Osteoblast (primary cell): ENCODE measurements around the gene TBC1D2B. TPM values are rescaled to one million over a fixed set of nuclear protein-coding genes. Genes with fewer than 3 reads are reported as not detected.

Source experiments
- DNase-seq: peaks from one replicate; pipeline ENCODE4 v3.0.0; 2011; ENCODE audit warnings: low spot score, mixed read lengths; ENCODE audit not compliant: insufficient read length; ENCODE audit errors: missing footprints
- H2AFZ ChIP-seq: 2 replicates; pipeline ENCODE4 v1.6.0; 2011; ENCODE audit warnings: mild to moderate bottlenecking, low read length
- H3K27ac ChIP-seq: 2 replicates; pipeline ENCODE4 v1.5.1; 2011; ENCODE audit warnings: mild to moderate bottlenecking, low read depth, low read length, moderate library complexity
- H3K27me3 ChIP-seq: 2 replicates; pipeline ENCODE4 v1.6.0; 2012; ENCODE audit warnings: mild to moderate bottlenecking, control low read depth, inconsistent platforms, low read length, moderate library complexity; ENCODE audit not compliant: insufficient read depth
- H3K36me3 ChIP-seq: 2 replicates; pipeline ENCODE4 v1.5.1; 2011; ENCODE audit warnings: mild to moderate bottlenecking, low read length, control low read depth, moderate library complexity; ENCODE audit not compliant: insufficient read depth
- H3K4me1 ChIP-seq: 2 replicates; pipeline ENCODE4 v1.5.1; 2011; ENCODE audit warnings: mild to moderate bottlenecking, low read length, control low read depth, moderate library complexity; ENCODE audit not compliant: insufficient read depth
- H3K4me2 ChIP-seq: 2 replicates; pipeline ENCODE4 v1.6.0; 2011; ENCODE audit warnings: mild to moderate bottlenecking, low read length; ENCODE audit not compliant: insufficient read depth
- H3K4me3 ChIP-seq: fragments of 200-600 bp; sonication (generic); 3 replicates; pipeline ENCODE4 v1.5.1; 2012; ENCODE audit warnings: mild to moderate bottlenecking, low read length, inconsistent platforms; ENCODE audit not compliant: insufficient read depth
- H3K79me2 ChIP-seq: 2 replicates; pipeline ENCODE4 v1.6.0; 2012; ENCODE audit warnings: mild to moderate bottlenecking, low read length, control low read depth, inconsistent platforms; ENCODE audit not compliant: insufficient read depth
- H3K9me3 ChIP-seq: 2 replicates; pipeline ENCODE4 v1.5.1; 2011; ENCODE audit warnings: low read depth, low read length, control low read depth
- H4K20me1 ChIP-seq: 2 replicates; pipeline ENCODE4 v1.6.0; 2012; ENCODE audit warnings: mild to moderate bottlenecking, low read length, control low read depth; ENCODE audit not compliant: insufficient read depth
- CTCF ChIP-seq: IDR thresholded peaks from 2 replicates; pipeline ENCODE4 v1.5.1; 2011; ENCODE audit warnings: mild to moderate bottlenecking, low read depth, low read length, moderate library complexity; ENCODE audit errors: extremely low read depth
- total RNA-seq: library from RNA; depleted of rRNA; stranded (reverse); fragments of >200 nt; gene quantifications from 2 replicates; pipeline ENCODE4 v1.2.3, GENCODE V29; 2012

Gene TBC1D2B
- total RNA-seq, 1 donor = 58.3 TPM

- Histone ChIP-seq H3K9me3 (no peaks in the 10 kb centered on the region), H3K27me3 (no peaks in the 10 kb centered on the region), H2AFZ (no peak overlapping the region), H3K4me3 (no peak overlapping the region), H4K20me1 (no peaks in the 10 kb centered on the region), H3K4me1 (peaks cover 5% of the 10 kb centered on the region), H3K27ac (no peak overlapping the region), H3K79me2 (no peaks in the 10 kb centered on the region), H3K36me3 (no peaks in the 10 kb centered on the region), H3K4me2 (no peak overlapping the region)
- no peak for DNase-seq
- no peak for TF ChIP-seq CTCF
Measured at GRCh38 chr15:78102211-78102610, 24.7 kb upstream of the TBC1D2B start.

- TF ChIP-seq CTCF = no peak
- Histone ChIP-seq H3K4me2 (no peak overlapping the region), H3K9me3 (no peaks in the 10 kb centered on the region), H3K79me2 (no peaks in the 10 kb centered on the region), H3K27ac (no peak overlapping the region), H3K4me3 (no peak overlapping the region), H4K20me1 (no peaks in the 10 kb centered on the region), H3K27me3 (no peaks in the 10 kb centered on the region), H3K36me3 (no peaks in the 10 kb centered on the region), H3K4me1 (peaks cover 5% of the 10 kb centered on the region), H2AFZ (no peak overlapping the region)
- DNase-seq = no peak
Measured at GRCh38 chr15:78101423-78102105, 24.1 kb upstream of the TBC1D2B start.

- Histone ChIP-seq H4K20me1 (no peaks in the 10 kb centered on the region), H2AFZ (no peak overlapping the region), H3K4me3 (no peak overlapping the region), H3K4me2 (no peak overlapping the region), H3K9me3 (no peaks in the 10 kb centered on the region), H3K27ac (no peak overlapping the region), H3K36me3 (no peaks in the 10 kb centered on the region), H3K4me1 (peaks cover 2% of the 10 kb centered on the region), H3K27me3 (no peaks in the 10 kb centered on the region), H3K79me2 (no peaks in the 10 kb centered on the region)
- TF ChIP-seq CTCF = no peak
- DNase-seq = no peak
Measured at GRCh38 chr15:78100886-78101285, 23.4 kb upstream of the TBC1D2B start.

- Histone ChIP-seq H3K79me2 (no peaks in the 10 kb centered on the region), H3K4me3 (no peak overlapping the region), H3K36me3 (no peaks in the 10 kb centered on the region), H3K4me2 (no peak overlapping the region), H3K27me3 (peaks cover 5% of the 10 kb centered on the region), H3K27ac (no peak overlapping the region), H4K20me1 (no peaks in the 10 kb centered on the region), H3K9me3 (no peaks in the 10 kb centered on the region), H2AFZ (no peak overlapping the region), H3K4me1 (peaks cover 6% of the 10 kb centered on the region)
- DNase-seq = no peak
- no peak for TF ChIP-seq CTCF
Measured at GRCh38 chr15:78098131-78098755, 20.7 kb upstream of the TBC1D2B start.
